Embryonic facial prominence (tissue), 1 donor: ENCODE results near the gene TNFRSF21.
A peak's percentile ranks its signal among the peaks of the same experiment; 100 is the strongest.
"Not testable (repeated sequence)": the region's sequence is repeated elsewhere in the genome, so short reads cannot be mapped to it uniquely, and the experiment has no call there.

Experiments used
- DNase-seq: peaks from one replicate; pipeline ENCODE4 v3.0.0-alpha.2; 2016; ENCODE audit errors: extremely low spot score

The TNFRSF21 gene, protein sequence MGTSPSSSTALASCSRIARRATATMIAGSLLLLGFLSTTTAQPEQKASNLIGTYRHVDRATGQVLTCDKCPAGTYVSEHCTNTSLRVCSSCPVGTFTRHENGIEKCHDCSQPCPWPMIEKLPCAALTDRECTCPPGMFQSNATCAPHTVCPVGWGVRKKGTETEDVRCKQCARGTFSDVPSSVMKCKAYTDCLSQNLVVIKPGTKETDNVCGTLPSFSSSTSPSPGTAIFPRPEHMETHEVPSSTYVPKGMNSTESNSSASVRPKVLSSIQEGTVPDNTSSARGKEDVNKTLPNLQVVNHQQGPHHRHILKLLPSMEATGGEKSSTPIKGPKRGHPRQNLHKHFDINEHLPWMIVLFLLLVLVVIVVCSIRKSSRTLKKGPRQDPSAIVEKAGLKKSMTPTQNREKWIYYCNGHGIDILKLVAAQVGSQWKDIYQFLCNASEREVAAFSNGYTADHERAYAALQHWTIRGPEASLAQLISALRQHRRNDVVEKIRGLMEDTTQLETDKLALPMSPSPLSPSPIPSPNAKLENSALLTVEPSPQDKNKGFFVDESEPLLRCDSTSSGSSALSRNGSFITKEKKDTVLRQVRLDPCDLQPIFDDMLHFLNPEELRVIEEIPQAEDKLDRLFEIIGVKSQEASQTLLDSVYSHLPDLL

DNA sequence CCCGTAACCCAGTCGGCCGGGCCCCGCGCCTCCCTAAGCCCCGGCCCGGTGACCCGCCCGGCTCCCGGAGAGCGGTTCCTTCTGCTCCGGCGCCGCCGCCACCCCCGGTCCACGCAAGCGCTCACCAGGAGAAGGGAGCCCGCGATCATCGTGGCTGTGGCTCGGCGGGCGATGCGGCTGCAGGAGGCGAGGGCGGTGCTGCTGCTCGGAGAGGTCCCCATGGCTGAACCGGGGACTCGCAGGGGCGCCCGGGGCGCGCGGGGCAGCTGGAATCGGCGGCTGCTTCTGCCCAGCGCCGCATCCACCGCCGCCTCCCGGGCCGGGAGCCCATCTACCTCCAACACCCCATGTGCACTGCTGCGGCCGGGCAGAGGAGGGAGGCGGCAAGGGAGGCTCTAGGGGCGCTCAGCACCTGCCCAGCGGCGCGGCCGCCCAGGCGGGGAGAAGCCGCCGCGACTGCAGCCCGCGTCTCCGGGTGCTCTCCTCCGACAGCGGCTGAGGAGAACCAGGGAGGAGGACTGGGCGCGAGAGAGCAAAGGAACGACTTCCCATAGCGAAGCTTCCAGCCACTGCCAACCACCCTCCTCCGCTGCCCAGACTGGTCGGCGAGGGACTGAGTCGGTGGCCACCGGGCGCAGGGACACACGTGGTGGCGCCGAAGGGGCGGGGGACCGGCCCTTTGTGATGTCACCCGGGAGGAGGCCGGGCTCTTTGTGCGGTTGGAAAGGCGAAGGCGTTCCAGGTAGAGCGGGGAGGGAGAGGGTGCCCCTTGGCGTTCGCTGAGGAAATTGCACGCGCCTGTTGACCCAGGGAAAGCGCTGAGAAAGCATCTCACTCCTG, at the start of gene TNFRSF21:
TSS of gene TNFRSF21 (minus strand) at position 615 of the 840 bp plus-strand sequence. CDS start at position 221, 394 bp downstream.
- peak; percentile 74 for DNase-seq

GRCh38 chr6:47358440-47359225, 48.9 kb upstream of the TNFRSF21 start:
- no peak for DNase-seq

- DNase-seq, result no peak
Observed at GRCh38 chr6:47357827-47358226, 48.1 kb upstream of the TNFRSF21 start.

- no peak for DNase-seq
Observed at GRCh38 chr6:47355496-47355895, 45.8 kb upstream of the TNFRSF21 start.

GRCh38 chr6:47353871-47354270, 44.2 kb upstream of the TNFRSF21 start:
- DNase-seq, result no peak

DNA sequence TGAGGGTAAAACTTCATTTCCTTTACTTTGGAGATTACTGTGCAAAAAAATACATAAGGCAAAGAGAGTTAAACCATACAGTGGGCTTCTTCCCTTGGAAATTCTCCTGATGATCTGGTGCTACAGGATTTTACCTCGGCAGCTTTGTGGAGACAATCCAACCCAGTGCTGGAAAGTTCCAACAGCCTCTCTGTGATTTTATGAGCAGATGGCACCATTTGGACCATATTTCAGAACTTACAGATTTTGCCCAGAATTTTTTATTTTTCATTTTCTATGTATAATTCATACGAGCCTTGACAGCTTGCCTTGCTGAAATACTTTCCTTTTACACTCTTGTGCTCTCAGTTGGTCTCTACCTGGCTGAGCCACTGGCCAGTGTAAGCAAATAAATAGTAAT, 43.3 kb upstream of the TNFRSF21 start:
- DNase-seq, result no peak

GRCh38 chr6:47352194-47352920, 42.7 kb upstream of the TNFRSF21 start:
- DNase-seq, result no peak

GRCh38 chr6:47351621-47352020, 41.9 kb upstream of the TNFRSF21 start:
- no peak for DNase-seq

- no peak for DNase-seq
Observed at GRCh38 chr6:47349931-47350330, 40.2 kb upstream of the TNFRSF21 start.

DNA sequence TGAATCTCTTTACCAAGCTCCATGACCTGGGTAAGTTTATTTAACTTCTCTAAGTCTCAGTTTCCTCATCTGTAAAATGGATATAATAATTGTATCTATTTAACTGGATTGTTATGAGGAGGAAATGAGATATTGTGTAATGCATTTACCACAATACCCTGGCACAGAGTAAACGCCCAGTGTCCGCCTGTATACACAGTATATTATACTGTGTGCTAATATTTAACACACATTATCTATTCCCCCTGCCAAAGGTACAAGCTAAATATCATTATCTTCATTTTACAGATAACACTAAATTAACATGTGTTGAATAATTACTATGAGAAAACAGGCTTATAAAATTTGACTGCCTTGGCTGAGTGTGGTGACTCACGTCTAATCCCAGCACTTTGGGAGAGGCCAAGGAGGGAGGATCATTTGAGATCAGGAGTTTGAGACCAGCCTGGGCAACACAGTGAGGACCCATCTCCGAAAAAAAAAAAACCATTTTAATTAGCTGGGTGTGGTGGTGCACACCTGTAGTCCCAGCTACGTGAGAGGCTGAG, 38.7 kb upstream of the TNFRSF21 start:
- no peak for DNase-seq

DNA sequence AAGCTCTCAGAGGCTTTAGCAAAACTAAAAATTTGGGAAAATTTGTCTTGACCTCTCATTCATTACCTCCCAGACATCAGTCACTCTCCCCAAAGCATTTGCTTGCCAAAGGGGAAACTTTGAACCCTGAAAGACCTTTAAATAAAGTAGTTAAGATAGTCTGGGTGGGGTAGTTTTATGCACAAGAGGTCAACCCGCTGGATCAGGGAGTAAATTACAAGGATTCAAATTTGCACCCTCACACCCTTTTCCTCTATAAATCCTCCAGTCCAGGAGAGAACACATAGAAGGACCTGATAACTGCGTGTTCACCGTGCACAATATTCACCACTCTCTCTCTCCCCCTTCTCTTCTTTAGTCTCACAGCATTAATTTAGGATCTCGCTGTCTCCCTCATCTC, 36.1 kb upstream of the TNFRSF21 start:
- DNase-seq, result no peak

- DNase-seq, result no peak
Observed at GRCh38 chr6:47344022-47344421, 34.3 kb upstream of the TNFRSF21 start.

- no peak for DNase-seq
Observed at GRCh38 chr6:47343600-47343999, 33.9 kb upstream of the TNFRSF21 start.

- DNase-seq, result no peak
Observed at GRCh38 chr6:47342824-47343223, 33.1 kb upstream of the TNFRSF21 start.

DNA sequence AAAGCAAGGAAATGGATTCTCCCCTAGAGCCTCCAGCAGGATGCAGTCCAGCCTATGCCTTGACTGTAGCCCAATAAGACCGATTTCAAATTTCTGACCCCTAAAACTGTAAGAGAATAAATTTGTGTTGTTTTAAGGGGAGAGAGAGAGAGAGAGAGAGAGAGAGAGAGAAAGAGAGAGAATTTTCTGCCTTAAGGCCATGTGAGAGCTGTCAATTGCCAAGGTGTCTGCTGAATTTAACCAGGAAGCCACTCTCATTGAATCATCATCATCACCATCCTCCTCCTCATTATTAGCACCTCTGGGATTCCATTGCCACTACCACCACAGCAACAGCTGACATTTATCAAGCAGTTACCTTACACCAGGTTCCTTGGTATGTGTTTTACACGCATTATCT, 27.8 kb upstream of the TNFRSF21 start:
- DNase-seq, result no peak

DNA sequence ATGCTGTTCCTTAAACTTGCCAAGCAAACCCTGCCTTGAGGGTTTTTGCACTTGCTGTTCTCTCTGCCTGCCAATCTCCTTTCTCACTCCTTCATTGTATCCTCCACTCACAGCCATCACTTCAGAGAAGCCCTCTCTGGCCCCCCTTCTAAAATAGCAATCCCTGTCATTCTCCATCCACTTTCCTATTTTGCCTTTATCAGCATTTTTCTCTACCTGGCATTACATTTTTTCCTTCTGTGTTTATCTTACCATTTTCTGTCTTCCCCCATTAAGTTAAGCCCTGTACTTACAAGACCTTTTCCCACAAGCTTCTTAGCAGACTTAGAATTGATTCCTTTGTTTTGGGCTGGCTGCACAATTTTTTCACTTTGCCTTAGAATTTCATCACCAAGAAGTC, 26.6 kb upstream of the TNFRSF21 start:
- no peak for DNase-seq

GRCh38 chr6:47335466-47335865, 25.8 kb upstream of the TNFRSF21 start:
- DNase-seq, result no peak

DNA sequence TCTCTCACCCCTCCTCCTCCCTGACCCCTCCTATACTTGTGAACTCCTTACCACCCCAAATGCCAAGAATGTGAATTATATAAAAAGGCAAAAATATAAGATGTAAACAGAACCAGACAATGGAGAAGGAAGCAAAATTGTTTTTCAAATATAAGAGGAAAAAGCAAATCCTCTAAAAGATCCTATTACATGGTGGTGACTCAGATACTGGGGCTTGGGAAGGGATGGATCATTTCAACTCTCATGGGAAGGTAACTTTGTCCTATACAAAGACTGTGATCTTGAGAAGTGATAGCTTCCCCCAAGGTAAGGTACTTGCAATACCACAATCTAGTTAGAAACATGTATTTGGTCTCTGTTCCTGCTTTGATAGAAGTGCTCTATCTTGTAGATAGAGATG, 24.6 kb upstream of the TNFRSF21 start:
- DNase-seq, result no peak

- not testable (repeated sequence) for DNase-seq
Observed at GRCh38 chr6:47328606-47329005, 18.9 kb upstream of the TNFRSF21 start.

DNA sequence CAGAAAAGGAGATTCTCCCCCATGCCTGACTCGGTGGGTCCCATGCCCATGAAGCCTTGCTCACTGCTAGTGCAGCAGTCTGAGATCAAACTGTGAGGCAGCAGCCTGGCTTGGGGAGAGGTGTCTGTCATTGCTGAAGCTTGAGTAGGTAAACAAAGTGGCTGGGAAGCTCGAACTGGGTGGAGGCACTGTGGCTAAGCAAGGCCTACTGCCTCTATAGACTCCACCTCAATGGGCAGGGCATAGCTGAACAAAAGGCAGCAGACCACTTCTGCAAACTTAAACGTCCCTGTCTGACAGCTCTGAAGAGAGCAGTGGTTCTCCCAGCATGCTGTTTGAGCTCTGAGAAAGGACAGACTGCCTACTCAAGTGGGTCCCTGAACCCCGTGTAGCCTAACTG, 18.4 kb upstream of the TNFRSF21 start:
- DNase-seq, result not testable (repeated sequence)

GRCh38 chr6:47323887-47324286, 14.2 kb upstream of the TNFRSF21 start:
- DNase-seq, result no peak
